Neural cell (in vitro differentiated cells): ENCODE results near the gene ADAP2. TPM values are rescaled to one million over a fixed set of nuclear protein-coding genes. Genes with fewer than 3 reads are reported as not detected.

Experiments
- H2AFZ ChIP-seq: fragments of 200-600, 300-800 bp; sonication (generic), shearing (Covaris generic); 2 replicates; pipeline ENCODE4 v1.6.0; 2014; ENCODE audit warnings: low read depth, mild to moderate bottlenecking, antibody characterized with exemption, low read length, moderate library complexity
- H3F3A ChIP-seq: fragments of 200-600 bp; shearing (Covaris generic); 2 replicates; pipeline ENCODE4 v1.6.1; 2016; ENCODE audit warnings: mild to moderate bottlenecking, moderate library complexity, mixed read lengths, antibody characterized with exemption, low read length; ENCODE audit not compliant: insufficient read depth, poor library complexity, severe bottlenecking
- H3K27ac ChIP-seq: fragments of 200-600, 300-800 bp; sonication (generic), shearing (Covaris generic); 2 replicates; pipeline ENCODE4 v1.5.1; 2014; ENCODE audit warnings: mild to moderate bottlenecking, low read length, moderate library complexity
- H3K27me3 ChIP-seq: fragments of 300-800, 200-600 bp; sonication (generic), shearing (Covaris generic); 2 replicates; pipeline ENCODE4 v1.6.0; 2014; ENCODE audit warnings: mild to moderate bottlenecking, low read depth, low read length, moderate library complexity; ENCODE audit not compliant: insufficient read depth
- H3K36me3 ChIP-seq: fragments of 300-800, 200-600 bp; sonication (generic), shearing (Covaris generic); 2 replicates; pipeline ENCODE4 v1.5.1; 2014; ENCODE audit warnings: mild to moderate bottlenecking, antibody characterized with exemption, low read length, moderate library complexity; ENCODE audit not compliant: insufficient read depth
- H3K4me2 ChIP-seq: fragments of 300-800, 200-600 bp; sonication (generic), shearing (Covaris generic); 2 replicates; pipeline ENCODE4 v1.6.0; 2014; ENCODE audit warnings: mild to moderate bottlenecking, low read length
- H3K4me3 ChIP-seq: fragments of 300-800, 200-600 bp; sonication (generic), shearing (Covaris generic); 2 replicates; pipeline ENCODE4 v1.5.1; 2014; ENCODE audit warnings: mild to moderate bottlenecking, low read length, moderate library complexity
- H3K79me2 ChIP-seq: fragments of 200-600 bp; shearing (Covaris generic); replicated peaks from 2 replicates; pipeline ENCODE4 v1.6.0; 2014; ENCODE audit warnings: mild to moderate bottlenecking, low read length, moderate library complexity; ENCODE audit not compliant: insufficient read depth
- H3K9ac ChIP-seq: fragments of 300-800, 200-600 bp; sonication (generic), shearing (Covaris generic); 2 replicates; pipeline ENCODE4 v1.6.1; 2016; ENCODE audit warnings: mild to moderate bottlenecking, low read length, mixed read lengths
- H3K9me2 ChIP-seq: fragments of 200-600 bp; shearing (Covaris generic); 2 replicates; pipeline ENCODE4 v1.6.1; 2016; ENCODE audit warnings: mild to moderate bottlenecking, low read length, mixed read lengths; ENCODE audit not compliant: insufficient read depth
- H3K9me3 ChIP-seq: fragments of 200-600, 300-800 bp; sonication (generic), shearing (Covaris generic); 2 replicates; pipeline ENCODE4 v1.6.1; 2016; ENCODE audit warnings: mild to moderate bottlenecking, mixed run types, low read length, moderate library complexity, mixed read lengths
- H4K20me1 ChIP-seq: fragments of 200-600 bp; shearing (Covaris generic); 2 replicates; pipeline ENCODE4 v1.6.1; 2016; ENCODE audit warnings: mild to moderate bottlenecking, mixed run types; ENCODE audit not compliant: insufficient read depth
- CTCF ChIP-seq: fragments of 450-650 bp; IDR thresholded peaks from 2 replicates; pipeline ENCODE4 v1.5.1; 2014; ENCODE audit warnings: antibody characterized with exemption, mild to moderate bottlenecking, moderate library complexity; ENCODE audit not compliant: poor library complexity, severe bottlenecking
- EP300 ChIP-seq: fragments of 450-650 bp; conservative IDR thresholded peaks from 2 replicates; pipeline ENCODE4 v1.6.1; 2014; ENCODE audit warnings: antibody characterized with exemption, mild to moderate bottlenecking, moderate library complexity; ENCODE audit not compliant: poor library complexity, severe bottlenecking
- EZH2 ChIP-seq: fragments of 200-600, 300-800 bp; shearing (Covaris generic), sonication (generic); IDR thresholded peaks from 2 replicates; pipeline ENCODE4 v1.6.1; 2014; ENCODE audit warnings: antibody characterized with exemption, low read length, borderline replicate concordance, mild to moderate bottlenecking; ENCODE audit not compliant: insufficient read depth, poor library complexity, severe bottlenecking
- MXI1 ChIP-seq: fragments of 450-650 bp; conservative IDR thresholded peaks from 2 replicates; pipeline ENCODE4 v1.6.1; 2014; ENCODE audit warnings: antibody characterized with exemption, mild to moderate bottlenecking; ENCODE audit not compliant: poor library complexity, severe bottlenecking
- POLR2AphosphoS5 ChIP-seq: IDR thresholded peaks from 2 replicates; pipeline ENCODE4 v1.6.1; 2012
- RAD21 ChIP-seq: fragments of 450-650 bp; conservative IDR thresholded peaks from 2 replicates; pipeline ENCODE4 v1.6.1; 2014; ENCODE audit warnings: antibody characterized with exemption, mild to moderate bottlenecking, moderate library complexity
- REST ChIP-seq: IDR thresholded peaks from 2 replicates; pipeline ENCODE4 v1.6.1; 2012; ENCODE audit warnings: borderline replicate concordance
- SMC3 ChIP-seq: fragments of 450-650 bp; conservative IDR thresholded peaks from 2 replicates; pipeline ENCODE4 v1.6.1; 2014; ENCODE audit warnings: antibody characterized with exemption, mild to moderate bottlenecking, moderate library complexity; ENCODE audit not compliant: poor library complexity
- TAF1 ChIP-seq: IDR thresholded peaks from 2 replicates; pipeline ENCODE4 v1.6.1; 2012; ENCODE audit warnings: low read depth
- polyA plus RNA-seq: library from polyadenylated mRNA; depleted of rRNA; stranded (reverse); fragments of >200 nt; gene quantifications from 2 replicates; pipeline ENCODE4 v1.2.3, GENCODE V29; 2014

Gene ADAP2
- polyA plus RNA-seq, 1 donor from 2014 or later = 0.92 TPM

GRCh38 chr17:30956764-30957374 lies 35.1 kb downstream of the ADAP2 start:
- Histone ChIP-seq H3K9ac (no peak overlapping the region), H3K9me2 (no peaks in the 10 kb centered on the region), H3K9me3 (no peaks in the 10 kb centered on the region), H3K4me3 (no peak overlapping the region), H3K27ac (no peak overlapping the region), H3K36me3 (no peaks in the 10 kb centered on the region), H2AFZ (no peak overlapping the region), H3K79me2 (no peaks in the 10 kb centered on the region), H3F3A (no peaks in the 10 kb centered on the region), H3K4me2 (no peak overlapping the region), H4K20me1 (no peaks in the 10 kb centered on the region), H3K27me3 (no peaks in the 10 kb centered on the region)
- TF ChIP-seq EP300 (no peak), REST (no peak), MXI1 (no peak), EZH2 (no peak), TAF1 (no peak), CTCF (no peak), SMC3 (no peak), RAD21 (no peak), POLR2AphosphoS5 (no peak)

GRCh38 chr17:30957741-30958140 lies 36.0 kb downstream of the ADAP2 start:
- no peaks in the 10 kb centered on the region for H3K36me3 ChIP-seq
- no peaks in the 10 kb centered on the region for H3K27me3 ChIP-seq
- no peaks in the 10 kb centered on the region for H3K9me3 ChIP-seq
- no peaks in the 10 kb centered on the region for H4K20me1 ChIP-seq
- no peaks in the 10 kb centered on the region for H3K79me2 ChIP-seq
- H3K9me2 ChIP-seq = no peaks in the 10 kb centered on the region
- no peak overlapping the region for H3K9ac ChIP-seq
- no peaks in the 10 kb centered on the region for H3F3A ChIP-seq
- no peak overlapping the region for H3K4me2 ChIP-seq
- TF ChIP-seq REST (no peak), EZH2 (no peak), SMC3 (no peak), POLR2AphosphoS5 (no peak), RAD21 (no peak), MXI1 (no peak), EP300 (no peak), CTCF (no peak), TAF1 (no peak)
- no peak overlapping the region for H3K27ac ChIP-seq
- H2AFZ ChIP-seq = no peak overlapping the region
- no peak overlapping the region for H3K4me3 ChIP-seq
